Fibroblast of lung (primary cell): ENCODE results near the gene CFAP206.

Experiments
- CTCF ChIP-seq, 2 donors: IDR thresholded peaks in 1 of 2; conservative IDR thresholded peaks in 1 of 2; 1 replicate in 1 of 2; 2 replicates in 1 of 2; pipeline ENCODE4 v1.5.1; 2011 to 2012; ENCODE audit warnings: low read length in 2 of 2, control low read depth in 1 of 2, inconsistent platforms in 1 of 2, low read depth in 1 of 2, mild to moderate bottlenecking in 1 of 2
- EZH2 ChIP-seq: IDR thresholded peaks from 2 replicates; pipeline ENCODE4 v1.5.1; 2012; ENCODE audit warnings: low read length, control low read depth, mild to moderate bottlenecking; ENCODE audit errors: missing control alignments

GRCh38 chr6:87419266-87419665 lies 11.5 kb downstream of the CFAP206 start:
- no peak for TF ChIP-seq CTCF (conservative IDR thresholded peaks at IDR 0.05 in 1 of 2, IDR thresholded peaks at IDR 0.05 in 1 of 2; ENCODE audit: low read depth in 1 of 2, low read length in 2 of 2)
- TF ChIP-seq EZH2 = no peak
